H9 (cell line): ENCODE data around the gene STX11. TPM values are rescaled to one million over a fixed set of nuclear protein-coding genes. Genes with fewer than 3 reads are reported as not detected.

Source experiments
- DNase-seq: peaks from one replicate; pipeline ENCODE4 v3.0.0-alpha.2; 2017
- H2AFZ ChIP-seq: one replicate; pipeline ENCODE4 v1.6.1; 2013; ENCODE audit warnings: mild to moderate bottlenecking, low read length, control low read depth, moderate library complexity
- H2AK5ac ChIP-seq: 2 replicates; pipeline ENCODE4 v1.6.1; 2013; ENCODE audit warnings: low read length, control low read depth, mixed read lengths; ENCODE audit not compliant: insufficient read length
- H2BK120ac ChIP-seq: one replicate; pipeline ENCODE4 v1.6.1; 2013; ENCODE audit warnings: low read depth, mild to moderate bottlenecking, low read length, control low read depth, inconsistent platforms; ENCODE audit not compliant: poor library complexity, severe bottlenecking
- H2BK12ac ChIP-seq: 2 replicates; pipeline ENCODE4 v1.6.1; 2013; ENCODE audit warnings: low read length, control low read depth, mixed read lengths, low read depth; ENCODE audit not compliant: insufficient read length
- H2BK15ac ChIP-seq: 2 replicates; pipeline ENCODE4 v1.6.1; 2013; ENCODE audit warnings: low read depth, low read length, control low read depth
- H2BK20ac ChIP-seq: one replicate; pipeline ENCODE4 v1.6.1; 2013; ENCODE audit warnings: low read depth, mild to moderate bottlenecking, low read length, control low read depth, inconsistent platforms; ENCODE audit not compliant: poor library complexity, severe bottlenecking
- H2BK5ac ChIP-seq: 2 replicates; pipeline ENCODE4 v1.6.1; 2013; ENCODE audit warnings: low read length, control low read depth, mixed read lengths; ENCODE audit not compliant: insufficient read length
- H3K14ac ChIP-seq: 2 replicates; pipeline ENCODE4 v1.6.1; 2013; ENCODE audit warnings: low read length, control low read depth; ENCODE audit not compliant: insufficient read depth
- H3K18ac ChIP-seq: 2 replicates; pipeline ENCODE4 v1.6.1; 2013; ENCODE audit warnings: low read depth, mild to moderate bottlenecking, mixed read lengths, low read length, control low read depth; ENCODE audit not compliant: insufficient read length
- H3K23ac ChIP-seq: 2 replicates; pipeline ENCODE4 v1.6.1; 2013; ENCODE audit warnings: low read length, control low read depth, mixed read lengths, low read depth; ENCODE audit not compliant: insufficient read length
- H3K23me2 ChIP-seq: 2 replicates; pipeline ENCODE4 v1.6.1; 2013; ENCODE audit warnings: low read depth, mild to moderate bottlenecking, mixed read lengths, low read length, control low read depth; ENCODE audit not compliant: insufficient read length, poor library complexity, severe bottlenecking
- H3K27ac ChIP-seq: 2 replicates; pipeline ENCODE4 v1.5.1; 2013; ENCODE audit warnings: low read length, control low read depth, mixed read lengths, low read depth; ENCODE audit not compliant: insufficient read length
- H3K27me3 ChIP-seq: 2 replicates; pipeline ENCODE4 v1.6.1; 2013; ENCODE audit warnings: low read length, control low read depth, inconsistent platforms; ENCODE audit not compliant: insufficient read depth
- H3K4ac ChIP-seq: 2 replicates; pipeline ENCODE4 v1.6.1; 2013; ENCODE audit warnings: low read depth, mild to moderate bottlenecking, control low read depth, inconsistent platforms, low read length, moderate library complexity
- H3K4me1 ChIP-seq: 2 replicates; pipeline ENCODE4 v1.6.1; 2013; ENCODE audit warnings: low read length, control low read depth, inconsistent platforms; ENCODE audit not compliant: insufficient read depth
- H3K4me2 ChIP-seq: 2 replicates; pipeline ENCODE4 v1.6.1; 2013; ENCODE audit warnings: low read length, control low read depth, mixed read lengths; ENCODE audit not compliant: insufficient read length, insufficient read depth
- H3K56ac ChIP-seq: 2 replicates; pipeline ENCODE4 v1.6.1; 2013; ENCODE audit warnings: low read depth, mild to moderate bottlenecking, mixed read lengths, low read length, control low read depth; ENCODE audit not compliant: insufficient read length
- H3K79me1 ChIP-seq: 2 replicates; pipeline ENCODE4 v1.6.1; 2013; ENCODE audit warnings: low read depth, mild to moderate bottlenecking, moderate library complexity, low read length, control low read depth, inconsistent platforms; ENCODE audit not compliant: insufficient read depth, poor library complexity, severe bottlenecking
- H3K79me2 ChIP-seq: 2 replicates; pipeline ENCODE4 v1.6.1; 2013; ENCODE audit warnings: low read length, control low read depth, inconsistent platforms; ENCODE audit not compliant: insufficient read depth
- H3K9ac ChIP-seq: 2 replicates; pipeline ENCODE4 v1.6.1; 2013; ENCODE audit warnings: low read length, control low read depth, mixed read lengths; ENCODE audit not compliant: insufficient read length; ENCODE audit errors: extremely low read depth
- H3K9me3 ChIP-seq: one replicate; pipeline ENCODE4 v1.6.1; 2013; ENCODE audit warnings: low read depth, low read length, inconsistent platforms; ENCODE audit not compliant: control insufficient read depth
- H3T11ph ChIP-seq: one replicate; pipeline ENCODE4 v1.6.1; 2013; ENCODE audit warnings: mild to moderate bottlenecking, low read length, control low read depth, inconsistent platforms
- H4K20me1 ChIP-seq: one replicate; pipeline ENCODE4 v1.6.1; 2013; ENCODE audit not compliant: control insufficient read depth, insufficient read length, insufficient read depth
- H4K5ac ChIP-seq: 2 replicates; pipeline ENCODE4 v1.6.1; 2013; ENCODE audit warnings: low read depth, mild to moderate bottlenecking, mixed read lengths, low read length, control low read depth; ENCODE audit not compliant: insufficient read length
- H4K8ac ChIP-seq: replicated peaks from 2 replicates; pipeline ENCODE4 v1.6.1; 2013; ENCODE audit warnings: low read length, control low read depth, mixed read lengths, low read depth; ENCODE audit not compliant: insufficient read length
- H4K91ac ChIP-seq: 2 replicates; pipeline ENCODE4 v1.6.1; 2013; ENCODE audit warnings: low read depth, mild to moderate bottlenecking, moderate library complexity, mixed read lengths, low read length, control low read depth; ENCODE audit not compliant: insufficient read length
- H3K27ac Mint-ChIP-seq, 3 experiments: 2 replicates in 2 of 3; 3 replicates in 1 of 3; pipeline ENCODE4 v1.8.0; 2020 to 2021; ENCODE audit warnings: mixed read lengths in 3 of 3, mild to moderate bottlenecking in 1 of 3, moderate library complexity in 1 of 3
- H3K27me3 Mint-ChIP-seq: 2 replicates; pipeline ENCODE4 v1.8.0; 2021; ENCODE audit warnings: low read depth, mild to moderate bottlenecking, moderate library complexity, mixed read lengths
- H3K36me3 Mint-ChIP-seq, 3 experiments: 2 replicates in 2 of 3; 3 replicates in 1 of 3; pipeline ENCODE4 v1.8.0; 2020 to 2021; ENCODE audit warnings: low read depth in 3 of 3, mixed read lengths in 3 of 3; ENCODE audit not compliant: insufficient read depth in 1 of 3
- H3K4me1 Mint-ChIP-seq, 2 experiments: 2 replicates each; pipeline ENCODE4 v1.8.0; 2020; ENCODE audit warnings: mixed read lengths in 2 of 2
- H3K4me3 Mint-ChIP-seq, 2 experiments: 2 replicates in 1 of 2; 3 replicates in 1 of 2; pipeline ENCODE4 v1.8.0; 2020 to 2021; ENCODE audit warnings: mild to moderate bottlenecking in 2 of 2, mixed read lengths in 2 of 2, moderate library complexity in 1 of 2
- H3K9me3 Mint-ChIP-seq, 2 experiments: 2 replicates in 1 of 2; 3 replicates in 1 of 2; pipeline ENCODE4 v1.8.0; 2020; ENCODE audit warnings: mild to moderate bottlenecking in 2 of 2, mixed read lengths in 2 of 2, moderate library complexity in 1 of 2
- CTCF ChIP-seq: fragments of 200-600 bp; sonication (generic); conservative IDR thresholded peaks from 3 replicates; pipeline ENCODE4 v1.8.0; 2021; ENCODE audit warnings: antibody characterized with exemption, mild to moderate bottlenecking
- WGBS: extraction: QIAGEN DNeasy Blood & Tissue Kit; methylation state at CpG from one replicate; pipeline ENCODE4 v1.1.7; 2013; ENCODE audit warnings: missing lambda C conversion rate, low lambda C conversion rate, mixed read lengths; ENCODE audit not compliant: insufficient read length; ENCODE audit errors: extremely low coverage; 5-methylcytosine and 5-hydroxymethylcytosine counted together
- total RNA-seq: library from RNA; stranded (reverse); gene quantifications from 2 replicates; pipeline ENCODE4 v1.2.1, GENCODE V29; 2021

Gene STX11
- total RNA-seq, 1 experiment from 2014 or later = 0.22 TPM

GRCh38 chr6:144152334-144152900, 2.1 kb downstream of the STX11 start:
- H3K4me1 Mint-ChIP-seq = peaks cover 17% of the 10 kb centered on the region in 2 experiments
- no CpG with 5 or more reads among the region's 6 CpGs for WGBS
- no peak for TF ChIP-seq CTCF
- Histone ChIP-seq H4K20me1 (no peaks in the 10 kb centered on the region), H3K23me2 (peaks cover 8% of the 10 kb centered on the region), H4K91ac (no peak overlapping the region), H2BK20ac (no peak overlapping the region), H4K8ac (no peak overlapping the region), H2BK5ac (no peak overlapping the region), H3K18ac (no peak overlapping the region), H2BK120ac (no peak overlapping the region), H3K79me1 (no peaks in the 10 kb centered on the region), H2AFZ (no peak overlapping the region), H3K79me2 (no peaks in the 10 kb centered on the region), H4K5ac (no peak overlapping the region), H3K27ac (no peak overlapping the region), H3K27me3 (peaks cover 18% of the 10 kb centered on the region), H2AK5ac (no peak overlapping the region), H3K4me1 (no peaks in the 10 kb centered on the region), H3K9ac (no peak overlapping the region), H2BK15ac (no peak overlapping the region), H3K14ac (no peak overlapping the region), H3T11ph (no peak overlapping the region), H3K56ac (no peak overlapping the region), H2BK12ac (no peak overlapping the region), H3K9me3 (no peaks in the 10 kb centered on the region), H3K4me2 (no peak overlapping the region), H3K23ac (no peak overlapping the region), H3K4ac (no peak overlapping the region)
- no peaks in the 10 kb centered on the region for H3K36me3 Mint-ChIP-seq
- no peaks in the 10 kb centered on the region for H3K9me3 Mint-ChIP-seq
- H3K27me3 Mint-ChIP-seq = peaks cover 57% of the 10 kb centered on the region
- DNase-seq = no peak
- no peak overlapping the region for H3K27ac Mint-ChIP-seq
- no peak overlapping the region for H3K4me3 Mint-ChIP-seq
